ENCODE measurements around the gene OR51T1.

The OR51T1 gene

GRCh38 chr11:4926608-4927007 is 44.9 kb downstream of the OR51T1 start:
- TF ChIP-seq, protein P1, sequence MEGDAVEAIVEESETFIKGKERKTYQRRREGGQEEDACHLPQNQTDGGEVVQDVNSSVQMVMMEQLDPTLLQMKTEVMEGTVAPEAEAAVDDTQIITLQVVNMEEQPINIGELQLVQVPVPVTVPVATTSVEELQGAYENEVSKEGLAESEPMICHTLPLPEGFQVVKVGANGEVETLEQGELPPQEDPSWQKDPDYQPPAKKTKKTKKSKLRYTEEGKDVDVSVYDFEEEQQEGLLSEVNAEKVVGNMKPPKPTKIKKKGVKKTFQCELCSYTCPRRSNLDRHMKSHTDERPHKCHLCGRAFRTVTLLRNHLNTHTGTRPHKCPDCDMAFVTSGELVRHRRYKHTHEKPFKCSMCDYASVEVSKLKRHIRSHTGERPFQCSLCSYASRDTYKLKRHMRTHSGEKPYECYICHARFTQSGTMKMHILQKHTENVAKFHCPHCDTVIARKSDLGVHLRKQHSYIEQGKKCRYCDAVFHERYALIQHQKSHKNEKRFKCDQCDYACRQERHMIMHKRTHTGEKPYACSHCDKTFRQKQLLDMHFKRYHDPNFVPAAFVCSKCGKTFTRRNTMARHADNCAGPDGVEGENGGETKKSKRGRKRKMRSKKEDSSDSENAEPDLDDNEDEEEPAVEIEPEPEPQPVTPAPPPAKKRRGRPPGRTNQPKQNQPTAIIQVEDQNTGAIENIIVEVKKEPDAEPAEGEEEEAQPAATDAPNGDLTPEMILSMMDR (IDR thresholded peaks at IDR 0.05; ENCODE audit: extremely low read depth, missing control alignments): no peak

More at GRCh38 chr11:4926608-4927007, 44.9 kb downstream of the OR51T1 start:
- DNase-seq (ENCODE audit: low spot score): no peak
